Activated T-helper 17 cell treated with anti-CD3 and anti-CD28 coated beads, Interleukin-2, amount 50 U/mL, for 72 hours (primary cell): ENCODE results near the gene NOS1. TPM values are rescaled to one million over a fixed set of nuclear protein-coding genes. Genes with fewer than 3 reads are reported as not detected.
"Not testable (repeated sequence)": the region's sequence is repeated elsewhere in the genome, so short reads cannot be mapped to it uniquely, and the experiment has no call there.

Experiments
- ATAC-seq: fragments of 150-1000 bp; cut with Tn5 transposase; replicated peaks from 2 replicates; pipeline ENCODE4 v1.10.0; 2021; ENCODE audit warnings: mild to moderate bottlenecking, moderate library complexity
- H3K27ac Mint-ChIP-seq: one replicate; pipeline ENCODE4 v1.8.0; 2022; ENCODE audit warnings: mixed read lengths
- H3K27me3 Mint-ChIP-seq: one replicate; pipeline ENCODE4 v1.8.0; 2022; ENCODE audit warnings: mixed read lengths
- H3K36me3 Mint-ChIP-seq: one replicate; pipeline ENCODE4 v1.8.0; 2022; ENCODE audit warnings: low read depth, mild to moderate bottlenecking, mixed read lengths
- H3K4me1 Mint-ChIP-seq: one replicate; pipeline ENCODE4 v1.8.0; 2022; ENCODE audit warnings: mixed read lengths
- H3K4me3 Mint-ChIP-seq: one replicate; pipeline ENCODE4 v1.8.0; 2022; ENCODE audit warnings: mild to moderate bottlenecking, mixed read lengths
- H3K9me3 Mint-ChIP-seq: one replicate; pipeline ENCODE4 v1.8.0; 2022; ENCODE audit warnings: mixed read lengths
- total RNA-seq, 2 donors: library from RNA; stranded (reverse); gene quantifications; one replicate each; pipeline ENCODE4 v1.2.3, GENCODE V29; 2022

The NOS1 gene
- total RNA-seq, result under 1 TPM in 1 of 2 donors, not detected in 1; 0.03 TPM

GRCh38 chr12:117361347-117361751 lies at the start of gene NOS1:
NOS1 (minus strand) TSS chr12:117361626; CDS start chr12:117331069, 30,557 bp downstream.
- H3K4me1 Mint-ChIP-seq, result no peaks in the 10 kb centered on the region
- H3K36me3 Mint-ChIP-seq, result no peaks in the 10 kb centered on the region
- no peaks in the 10 kb centered on the region for H3K9me3 Mint-ChIP-seq
- ATAC-seq, result no peak
- H3K27me3 Mint-ChIP-seq, result peaks cover 42% of the 10 kb centered on the region
- H3K4me3 Mint-ChIP-seq, result no peak within 1 kb of the TSS
- H3K27ac Mint-ChIP-seq, result no peak within 1 kb of the TSS

- H3K27me3 Mint-ChIP-seq, result no peaks in the 10 kb centered on the region
These were observed 47.9 kb upstream of the NOS1 start for GRCh38 chr12:117409286-117409685.

GRCh38 chr12:117408161-117408791 lies 46.9 kb upstream of the NOS1 start:
- Mint-ChIP-seq H3K27ac (no peak overlapping the region), H3K4me3 (no peak overlapping the region), H3K4me1 (no peaks in the 10 kb centered on the region), H3K27me3 (no peaks in the 10 kb centered on the region), H3K36me3 (no peaks in the 10 kb centered on the region), H3K9me3 (peaks cover 9% of the 10 kb centered on the region)
- ATAC-seq, result no peak

More at GRCh38 chr12:117409286-117409685, 47.9 kb upstream of the NOS1 start:
- Mint-ChIP-seq H3K36me3 (no peaks in the 10 kb centered on the region), H3K4me1 (no peaks in the 10 kb centered on the region), H3K4me3 (no peak overlapping the region), H3K27ac (no peak overlapping the region), H3K9me3 (peaks cover 9% of the 10 kb centered on the region)
- ATAC-seq, result no peak

- Mint-ChIP-seq H3K4me3 (no peak overlapping the region), H3K27me3 (peaks cover 4% of the 10 kb centered on the region), H3K9me3 (peaks cover 18% of the 10 kb centered on the region), H3K36me3 (no peaks in the 10 kb centered on the region), H3K27ac (no peak overlapping the region), H3K4me1 (no peaks in the 10 kb centered on the region)
- no peak for ATAC-seq
These were observed 43.5 kb upstream of the NOS1 start for GRCh38 chr12:117404940-117405339.

- Mint-ChIP-seq H3K36me3 (no peaks in the 10 kb centered on the region), H3K4me1 (no peaks in the 10 kb centered on the region), H3K27me3 (peaks cover 4% of the 10 kb centered on the region), H3K9me3 (peaks cover 19% of the 10 kb centered on the region), H3K27ac (no peak overlapping the region), H3K4me3 (no peak overlapping the region)
- no peak for ATAC-seq
These were observed 42.9 kb upstream of the NOS1 start for GRCh38 chr12:117404203-117404853.

- peaks cover 4% of the 10 kb centered on the region for H3K27me3 Mint-ChIP-seq
- no peaks in the 10 kb centered on the region for H3K36me3 Mint-ChIP-seq
- H3K4me1 Mint-ChIP-seq, result no peaks in the 10 kb centered on the region
- ATAC-seq, result no peak
- H3K4me3 Mint-ChIP-seq, result no peak overlapping the region
- no peak overlapping the region for H3K27ac Mint-ChIP-seq
- peaks cover 19% of the 10 kb centered on the region for H3K9me3 Mint-ChIP-seq
These were observed 42.2 kb upstream of the NOS1 start for GRCh38 chr12:117403586-117404139.

GRCh38 chr12:117402363-117402762 lies 40.9 kb upstream of the NOS1 start:
- no peak for ATAC-seq
- H3K4me3 Mint-ChIP-seq, result no peak overlapping the region
- peaks cover 4% of the 10 kb centered on the region for H3K27me3 Mint-ChIP-seq
- H3K9me3 Mint-ChIP-seq, result peaks cover 16% of the 10 kb centered on the region
- no peaks in the 10 kb centered on the region for H3K4me1 Mint-ChIP-seq
- no peak overlapping the region for H3K27ac Mint-ChIP-seq
- H3K36me3 Mint-ChIP-seq, result no peaks in the 10 kb centered on the region

- no peak for ATAC-seq
- Mint-ChIP-seq H3K4me3 (no peak overlapping the region), H3K27ac (no peak overlapping the region), H3K27me3 (peaks cover 4% of the 10 kb centered on the region), H3K36me3 (no peaks in the 10 kb centered on the region), H3K4me1 (no peaks in the 10 kb centered on the region), H3K9me3 (peaks cover 18% of the 10 kb centered on the region)
These were observed 39.5 kb upstream of the NOS1 start for GRCh38 chr12:117400912-117401311.

GRCh38 chr12:117398482-117398881 lies 37.1 kb upstream of the NOS1 start:
- ATAC-seq, H3K27me3 Mint-ChIP-seq, H3K36me3 Mint-ChIP-seq, H3K27ac Mint-ChIP-seq, H3K4me1 Mint-ChIP-seq, H3K4me3 Mint-ChIP-seq: not testable (repeated sequence)
- peaks cover 18% of the 10 kb centered on the region for H3K9me3 Mint-ChIP-seq

- no peak for ATAC-seq
- peaks cover 9% of the 10 kb centered on the region for H3K27me3 Mint-ChIP-seq
- H3K4me1 Mint-ChIP-seq, result no peaks in the 10 kb centered on the region
- H3K27ac Mint-ChIP-seq, result no peak overlapping the region
- H3K36me3 Mint-ChIP-seq, result no peaks in the 10 kb centered on the region
- H3K4me3 Mint-ChIP-seq, result no peak overlapping the region
- H3K9me3 Mint-ChIP-seq, result peaks cover 7% of the 10 kb centered on the region
These were observed 34.3 kb upstream of the NOS1 start for GRCh38 chr12:117395766-117396165.

GRCh38 chr12:117394491-117394890 lies 33.1 kb upstream of the NOS1 start:
- Mint-ChIP-seq H3K36me3 (no peaks in the 10 kb centered on the region), H3K27me3 (peaks cover 12% of the 10 kb centered on the region), H3K9me3 (peaks cover 4% of the 10 kb centered on the region), H3K27ac (no peak overlapping the region), H3K4me3 (no peak overlapping the region), H3K4me1 (no peaks in the 10 kb centered on the region)
- ATAC-seq, result no peak

- Mint-ChIP-seq H3K9me3 (peaks cover 4% of the 10 kb centered on the region), H3K4me1 (no peaks in the 10 kb centered on the region), H3K36me3 (no peaks in the 10 kb centered on the region), H3K4me3 (no peak overlapping the region), H3K27me3 (peaks cover 12% of the 10 kb centered on the region), H3K27ac (no peak overlapping the region)
- ATAC-seq, result no peak
These were observed 32.2 kb upstream of the NOS1 start for GRCh38 chr12:117393656-117394055.

- Mint-ChIP-seq H3K4me3 (no peak overlapping the region), H3K27me3 (peaks cover 13% of the 10 kb centered on the region), H3K27ac (no peak overlapping the region)
These were observed 29.4 kb upstream of the NOS1 start for GRCh38 chr12:117390866-117391265.

GRCh38 chr12:117388951-117389446 lies 27.6 kb upstream of the NOS1 start:
- H3K9me3 Mint-ChIP-seq, result no peaks in the 10 kb centered on the region

More at GRCh38 chr12:117390866-117391265, 29.4 kb upstream of the NOS1 start:
- H3K4me1 Mint-ChIP-seq, result no peaks in the 10 kb centered on the region
- H3K36me3 Mint-ChIP-seq, result no peaks in the 10 kb centered on the region
- no peak for ATAC-seq
- H3K9me3 Mint-ChIP-seq, result no peaks in the 10 kb centered on the region

GRCh38 chr12:117387832-117388231 lies 26.4 kb upstream of the NOS1 start:
- Mint-ChIP-seq H3K36me3 (no peaks in the 10 kb centered on the region), H3K27ac (no peak overlapping the region), H3K9me3 (no peaks in the 10 kb centered on the region)

More at GRCh38 chr12:117388951-117389446, 27.6 kb upstream of the NOS1 start:
- no peak overlapping the region for H3K27ac Mint-ChIP-seq
- H3K4me3 Mint-ChIP-seq, result no peak overlapping the region
- peaks cover 9% of the 10 kb centered on the region for H3K27me3 Mint-ChIP-seq
- no peaks in the 10 kb centered on the region for H3K36me3 Mint-ChIP-seq
- no peak for ATAC-seq
- H3K4me1 Mint-ChIP-seq, result no peaks in the 10 kb centered on the region

More at GRCh38 chr12:117387832-117388231, 26.4 kb upstream of the NOS1 start:
- Mint-ChIP-seq H3K27me3 (peaks cover 9% of the 10 kb centered on the region), H3K4me3 (no peak overlapping the region), H3K4me1 (no peaks in the 10 kb centered on the region)
- ATAC-seq, result no peak
